Measurements from ENCODE around the gene APOA4.
"Not testable (repeated sequence)": the region's sequence is repeated elsewhere in the genome, so short reads cannot be mapped to it uniquely, and the experiment has no call there.

Gene APOA4

DNA sequence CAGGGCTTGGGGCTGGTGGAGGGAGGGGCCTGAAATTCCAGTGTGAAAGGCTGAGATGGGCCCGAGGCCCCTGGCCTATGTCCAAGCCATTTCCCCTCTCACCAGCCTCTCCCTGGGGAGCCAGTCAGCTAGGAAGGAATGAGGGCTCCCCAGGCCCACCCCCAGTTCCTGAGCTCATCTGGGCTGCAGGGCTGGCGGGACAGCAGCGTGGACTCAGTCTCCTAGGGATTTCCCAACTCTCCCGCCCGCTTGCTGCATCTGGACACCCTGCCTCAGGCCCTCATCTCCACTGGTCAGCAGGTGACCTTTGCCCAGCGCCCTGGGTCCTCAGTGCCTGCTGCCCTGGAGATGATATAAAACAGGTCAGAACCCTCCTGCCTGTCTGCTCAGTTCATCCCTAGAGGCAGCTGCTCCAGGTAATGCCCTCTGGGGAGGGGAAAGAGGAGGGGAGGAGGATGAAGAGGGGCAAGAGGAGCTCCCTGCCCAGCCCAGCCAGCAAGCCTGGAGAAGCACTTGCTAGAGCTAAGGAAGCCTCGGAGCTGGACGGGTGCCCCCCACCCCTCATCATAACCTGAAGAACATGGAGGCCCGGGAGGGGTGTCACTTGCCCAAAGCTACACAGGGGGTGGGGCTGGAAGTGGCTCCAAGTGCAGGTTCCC is 6.5 kb upstream of the APOA4 start, which contains the start of gene APOC3:
APOC3 (plus strand) TSS at position 383 of the 659 bp plus-strand sequence. CDS start 676 bp downstream, outside the sequence.
- DNase-seq (ENCODE audit: low read depth), result no peak

GRCh38 chr11:116828632-116829524 is 5.8 kb upstream of the APOA4 start:
- no peak for DNase-seq (ENCODE audit: low read depth)

GRCh38 chr11:116827461-116827860 is 4.4 kb upstream of the APOA4 start:
- DNase-seq (ENCODE audit: low read depth), result no peak

- DNase-seq (ENCODE audit: low read depth), result no peak
Observed at GRCh38 chr11:116826751-116827431, 3.8 kb upstream of the APOA4 start.

DNA sequence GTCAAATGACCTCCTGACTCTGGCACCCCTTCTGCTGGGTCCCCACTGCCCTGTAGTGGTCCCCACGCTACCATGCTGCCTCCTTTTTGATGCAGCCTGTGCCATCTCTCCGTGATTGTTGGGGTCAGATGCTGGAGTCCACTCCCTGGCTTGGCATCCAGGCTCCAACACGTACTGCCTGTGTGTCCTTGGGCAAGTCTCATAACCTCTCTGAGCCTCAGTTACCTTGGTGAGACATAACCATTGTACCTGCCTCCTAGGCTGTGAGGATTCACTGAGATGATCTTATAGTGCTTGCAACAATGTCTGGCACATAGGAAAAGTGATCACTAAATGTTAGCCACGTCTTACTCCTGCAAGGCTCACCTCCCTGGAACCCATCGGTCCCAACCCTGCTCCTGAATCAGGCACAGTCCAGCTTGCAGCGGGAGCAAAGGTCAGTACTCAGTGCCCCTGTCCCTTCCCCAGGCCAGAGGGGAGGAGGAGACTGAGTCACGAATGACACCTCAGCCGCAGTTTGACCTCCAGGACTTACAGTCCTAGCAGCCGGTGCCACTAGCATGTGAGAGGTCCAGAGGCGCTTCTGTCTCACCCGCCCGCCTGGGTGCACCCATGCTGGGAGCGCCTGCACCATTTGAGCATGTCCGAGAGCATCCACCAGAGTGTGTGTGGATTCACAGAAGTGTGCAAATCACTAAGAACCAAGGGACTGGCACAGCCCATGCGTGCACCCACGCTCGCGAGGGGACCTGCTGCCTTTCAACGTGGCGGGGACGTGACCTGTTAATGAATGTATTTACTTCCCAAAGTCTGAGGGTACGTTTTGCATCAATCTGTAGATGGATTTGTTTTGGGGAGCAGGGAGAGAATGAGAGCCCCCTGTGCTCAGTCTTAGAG is 3.0 kb upstream of the APOA4 start:
- DNase-seq (ENCODE audit: low read depth), result no peak

- DNase-seq (ENCODE audit: low read depth), result no peak
Observed at GRCh38 chr11:116825434-116825833, 2.3 kb upstream of the APOA4 start.

GRCh38 chr11:116822575-116822974 is 529 bp downstream of the APOA4 start:
- DNase-seq (ENCODE audit: low read depth), result no peak

- no peak for DNase-seq (ENCODE audit: low read depth)
Observed at GRCh38 chr11:116821050-116821918, 1.8 kb downstream of the APOA4 start.

GRCh38 chr11:116819049-116819448 is 4.1 kb downstream of the APOA4 start:
- no peak for DNase-seq (ENCODE audit: low read depth)

DNA sequence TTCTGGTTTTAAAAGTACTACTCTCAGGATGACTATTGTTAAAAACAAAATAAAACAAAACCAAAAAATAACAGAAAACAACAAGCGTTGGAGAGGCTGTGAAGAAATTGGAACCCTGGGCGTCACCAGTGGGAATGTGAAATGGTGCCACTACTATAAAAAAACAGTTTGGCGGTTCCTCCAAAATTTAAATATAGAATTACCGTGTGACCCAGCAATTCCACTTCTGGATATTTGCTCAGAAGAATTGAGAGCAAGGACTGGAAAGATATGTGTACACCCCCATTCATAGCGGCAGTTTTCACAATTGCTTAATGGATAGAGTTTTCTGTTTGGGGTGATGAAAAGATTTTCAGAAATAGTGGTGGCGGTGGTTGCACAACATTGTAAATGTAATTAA is 8.6 kb downstream of the APOA4 start:
- no peak for DNase-seq (ENCODE audit: low read depth)

DNA sequence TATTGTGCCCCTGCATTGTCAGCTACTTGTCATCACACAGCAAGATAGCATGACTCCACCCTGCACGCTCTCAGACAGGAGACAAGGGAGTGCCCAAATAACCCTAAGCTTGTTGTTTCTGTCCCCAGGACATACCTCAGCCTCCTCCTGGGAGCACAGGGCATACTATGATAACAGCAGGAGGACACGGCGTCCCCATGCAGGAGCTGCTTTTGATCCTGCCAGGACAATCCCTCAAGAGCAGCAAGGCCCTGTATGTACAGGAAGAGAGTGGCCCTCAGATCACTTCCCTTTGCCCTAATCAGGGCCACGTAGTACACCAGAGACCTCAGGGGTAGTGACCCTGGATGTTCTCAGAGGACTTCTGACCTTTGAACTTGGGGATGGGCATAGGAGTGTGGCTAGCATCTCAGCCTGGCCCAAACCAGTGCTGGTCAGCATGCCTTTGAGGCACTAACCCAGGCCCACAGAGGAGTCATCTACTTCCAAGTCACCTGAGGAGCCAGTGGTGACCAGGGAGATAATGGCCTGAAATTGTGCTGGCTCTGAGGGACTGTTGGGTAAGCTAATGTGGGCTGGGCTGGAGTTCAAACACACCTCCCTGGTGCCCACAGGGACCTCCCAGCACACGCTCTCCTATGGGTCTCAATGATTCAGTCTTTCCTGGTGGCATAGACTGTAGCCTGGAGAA is 9.2 kb downstream of the APOA4 start:
- DNase-seq (ENCODE audit: low read depth), result no peak

DNA sequence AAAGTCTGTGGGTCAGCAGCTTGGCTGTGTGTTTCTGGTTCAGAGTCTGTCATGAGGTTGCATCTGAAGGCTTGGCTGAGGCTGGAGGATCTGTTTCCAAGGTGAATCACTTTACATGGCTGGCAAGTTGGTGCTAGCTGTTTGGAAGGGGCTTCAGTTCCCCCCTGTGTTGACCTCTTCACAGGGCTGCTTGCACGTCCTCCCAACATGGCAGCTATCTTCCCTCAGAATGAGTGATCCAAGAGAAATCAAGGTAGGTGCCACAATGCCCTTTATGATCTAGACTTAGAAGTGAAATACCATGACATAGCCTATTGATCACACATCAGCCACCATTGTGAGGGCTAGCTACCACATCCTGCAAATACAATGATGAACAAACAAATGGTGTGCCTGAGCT is 9.9 kb downstream of the APOA4 start:
- DNase-seq (ENCODE audit: low read depth), result no peak

DNA sequence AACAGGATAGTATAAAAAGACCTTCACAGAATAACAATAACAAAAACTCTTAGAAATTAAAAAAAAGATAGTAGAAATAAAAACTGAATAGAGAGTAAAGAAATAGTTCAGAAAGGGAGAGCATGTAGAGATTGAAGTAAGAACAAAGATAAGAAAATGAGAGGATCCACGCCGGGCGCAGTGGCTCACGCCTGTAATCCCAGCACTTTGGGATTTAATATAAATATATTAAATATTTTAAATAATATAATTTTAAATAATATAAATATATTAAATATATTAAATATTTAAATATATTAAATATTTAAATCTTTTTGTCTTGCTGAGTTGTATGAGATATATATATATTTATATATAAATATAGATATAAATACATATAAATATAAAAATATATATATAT is 11.0 kb downstream of the APOA4 start:
- no peak for DNase-seq (ENCODE audit: low read depth)

DNA sequence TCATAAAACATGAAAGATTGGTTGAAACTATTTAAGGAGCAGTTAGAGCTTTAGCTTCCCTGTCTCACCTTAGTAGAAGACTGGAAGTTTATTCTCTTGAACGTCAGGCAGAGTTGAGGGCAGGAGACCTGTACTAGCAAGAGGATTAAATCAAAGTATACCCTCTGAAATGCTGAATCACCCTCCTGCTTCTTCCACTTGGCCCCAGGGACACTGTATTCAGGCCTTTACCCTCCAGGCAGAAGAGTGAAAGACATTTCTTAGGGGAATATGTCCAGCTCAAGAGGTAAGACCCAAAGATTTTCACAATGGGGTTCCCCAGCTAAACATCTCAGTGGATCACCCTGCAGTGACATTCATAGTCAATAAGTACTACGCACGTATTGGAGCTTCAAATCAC is 11.9 kb downstream of the APOA4 start:
- no peak for DNase-seq (ENCODE audit: low read depth)

DNA sequence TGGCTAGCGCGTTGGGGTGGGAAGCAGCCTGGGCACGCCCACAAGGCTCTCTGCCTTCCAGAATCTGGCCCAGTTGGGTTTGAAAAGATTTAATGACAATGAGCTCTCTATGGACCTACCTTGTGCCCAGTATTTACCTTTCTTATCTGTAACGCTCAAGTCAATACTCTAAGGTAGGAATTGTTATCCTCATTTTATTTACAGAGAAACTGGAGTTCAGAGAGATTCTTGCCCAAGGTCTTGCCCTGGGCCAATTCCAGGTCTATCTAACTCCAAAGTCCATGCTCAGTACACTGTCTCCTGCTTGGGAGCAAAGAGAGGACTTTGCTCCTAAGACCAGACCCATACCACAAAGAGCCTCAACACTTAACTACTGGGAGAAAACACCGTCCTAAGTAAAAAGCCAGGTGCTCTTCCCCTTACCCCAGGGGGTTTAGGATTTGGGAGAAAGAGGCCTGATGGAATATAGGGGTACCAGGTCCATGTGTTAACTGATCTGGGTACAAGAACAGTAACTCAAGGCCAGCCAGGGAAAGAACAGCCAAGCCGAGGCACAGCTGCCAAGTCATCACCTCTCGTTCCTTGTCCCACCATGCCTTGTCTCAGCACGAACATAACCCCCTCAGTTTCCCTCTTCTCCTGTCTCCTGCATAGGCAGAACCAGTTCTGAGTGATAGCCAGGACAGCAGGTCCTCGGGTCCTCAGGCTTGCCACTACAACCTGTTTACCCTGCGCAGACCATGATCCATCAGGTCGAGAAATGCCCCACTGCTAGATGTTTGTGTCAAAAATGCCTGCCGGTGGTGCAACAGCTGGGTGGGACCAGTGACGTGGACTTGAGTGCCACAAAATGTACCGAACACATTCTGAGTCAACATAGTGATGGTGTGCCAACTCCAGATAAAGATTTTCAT is 14.6 kb downstream of the APOA4 start:
- no peak for DNase-seq (ENCODE audit: low read depth)

DNA sequence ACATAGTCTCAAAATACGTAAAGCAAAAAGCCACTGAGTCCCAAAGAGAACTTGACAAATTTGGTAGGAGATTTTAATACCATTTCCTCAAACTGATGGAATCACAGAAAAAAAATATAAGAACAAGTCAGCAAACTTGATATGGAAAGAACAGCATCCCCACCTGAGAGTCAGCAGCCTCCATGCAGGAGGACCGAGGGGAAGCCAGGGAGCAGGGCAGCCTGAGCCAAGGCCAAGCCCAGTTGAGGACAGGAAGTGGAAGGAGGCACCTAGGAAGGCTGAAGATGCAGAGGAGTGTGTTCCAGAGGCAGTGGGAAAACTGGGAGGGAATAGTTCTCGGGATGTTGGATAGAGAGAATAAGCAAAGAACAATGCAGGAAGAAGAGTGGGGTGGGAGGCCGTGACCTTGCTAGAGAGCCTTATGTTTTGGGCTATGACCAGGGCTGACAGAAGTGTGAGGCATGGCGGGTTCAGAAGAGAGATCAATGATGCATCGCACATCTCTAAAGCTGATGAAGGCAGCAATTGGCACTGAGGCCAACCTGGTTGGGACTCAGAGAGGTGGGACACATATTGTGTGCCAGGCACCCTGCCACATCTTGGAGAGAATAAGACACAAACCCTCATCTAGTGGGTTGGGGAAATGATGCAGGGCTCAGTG is 15.4 kb downstream of the APOA4 start:
- no peak for DNase-seq (ENCODE audit: low read depth)

DNA sequence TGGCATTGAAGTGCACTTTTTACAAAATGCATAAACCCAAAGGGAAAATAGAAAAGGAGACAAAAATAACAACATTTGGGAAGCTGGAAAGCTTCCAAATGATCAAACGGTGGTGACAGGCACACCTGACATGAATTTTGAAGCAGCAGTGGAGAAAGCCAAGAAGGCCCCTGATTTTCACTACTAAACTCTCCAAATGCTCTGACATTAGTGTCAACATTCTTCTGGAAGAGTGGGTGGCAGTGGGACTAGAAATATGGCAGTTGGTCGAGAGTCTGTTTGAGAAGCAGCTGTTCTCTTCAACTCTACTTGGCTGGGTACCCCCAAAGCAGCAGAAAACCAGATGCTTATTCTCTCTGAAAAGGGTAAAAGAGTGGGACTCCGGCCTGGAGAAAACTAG is 19.1 kb downstream of the APOA4 start:
- no peak for DNase-seq (ENCODE audit: low read depth)

- DNase-seq (ENCODE audit: low read depth), result not testable (repeated sequence)
Observed at GRCh38 chr11:116801662-116802061, 21.4 kb downstream of the APOA4 start.

- no peak for DNase-seq (ENCODE audit: low read depth)
Observed at GRCh38 chr11:116800610-116801009, 22.5 kb downstream of the APOA4 start.

Data from activated T-cell treated with anti-CD3 and anti-CD28 coated beads for 24 hours (primary cell).